DND-41 (cell line): ENCODE data around the gene SGIP1.

Experiments used
- ATAC-seq: fragments of 200-7000 bp; cut with Tn5 transposase; 3 replicates; pipeline ENCODE4 v1.9.1; 2021; ENCODE audit warnings: low read depth; ENCODE audit not compliant: insufficient read depth
- DNase-seq: peaks from one replicate; pipeline ENCODE4 v3.0.0-alpha.2; 2020
- H2AFZ ChIP-seq: 2 replicates; pipeline ENCODE4 v1.6.0; 2012; ENCODE audit warnings: low read depth, low read length
- H3K27ac ChIP-seq: 2 replicates; pipeline ENCODE4 v1.5.1; 2012; ENCODE audit warnings: low read length, inconsistent platforms
- H3K27me3 ChIP-seq: fragments of 200-600 bp; sonication (generic); 2 replicates; pipeline ENCODE4 v1.6.0; 2012; ENCODE audit warnings: low read length, mild to moderate bottlenecking, inconsistent platforms; ENCODE audit not compliant: insufficient read depth, poor library complexity
- H3K36me3 ChIP-seq: 2 replicates; pipeline ENCODE4 v1.5.1; 2012; ENCODE audit warnings: low read length, inconsistent platforms; ENCODE audit not compliant: insufficient read depth
- H3K4me1 ChIP-seq: 2 replicates; pipeline ENCODE4 v1.5.1; 2012; ENCODE audit warnings: mild to moderate bottlenecking, low read length; ENCODE audit not compliant: insufficient read depth
- H3K4me2 ChIP-seq: 2 replicates; pipeline ENCODE4 v1.6.0; 2012; ENCODE audit warnings: mild to moderate bottlenecking, moderate library complexity, low read length, inconsistent platforms; ENCODE audit not compliant: insufficient read depth
- H3K4me3 ChIP-seq, 2 experiments: fragments of 200-600 bp in 1 of 2; shearing (Covaris generic) in 1 of 2; 2 replicates each; pipeline ENCODE4 v1.5.1; 2012 to 2016; ENCODE audit warnings: inconsistent platforms in 2 of 2, low read length in 2 of 2, mild to moderate bottlenecking in 2 of 2, low read depth in 1 of 2, moderate library complexity in 1 of 2
- H3K79me2 ChIP-seq: 2 replicates; pipeline ENCODE4 v1.6.0; 2012; ENCODE audit warnings: low read length, inconsistent platforms; ENCODE audit not compliant: insufficient read depth
- H3K9ac ChIP-seq: 2 replicates; pipeline ENCODE4 v1.6.0; 2012; ENCODE audit warnings: low read depth, mild to moderate bottlenecking, inconsistent platforms, low read length, moderate library complexity
- H3K9me3 ChIP-seq: 2 replicates; pipeline ENCODE4 v1.5.1; 2012; ENCODE audit warnings: low read length, moderate library complexity, mild to moderate bottlenecking, inconsistent platforms; ENCODE audit not compliant: insufficient read depth, severe bottlenecking
- H4K20me1 ChIP-seq: 2 replicates; pipeline ENCODE4 v1.6.0; 2012; ENCODE audit warnings: low read length; ENCODE audit not compliant: insufficient read depth
- CTCF ChIP-seq: IDR thresholded peaks from 2 replicates; pipeline ENCODE4 v1.5.1; 2012; ENCODE audit warnings: borderline replicate concordance, low read length, moderate library complexity, mild to moderate bottlenecking; ENCODE audit not compliant: poor library complexity, severe bottlenecking; ENCODE audit errors: extremely low read depth
- EZH2 ChIP-seq: IDR thresholded peaks from 3 replicates; pipeline ENCODE4 v1.6.1; 2012; ENCODE audit warnings: borderline replicate concordance, low read depth, mild to moderate bottlenecking, moderate library complexity, low read length, inconsistent platforms; ENCODE audit not compliant: severe bottlenecking

Gene SGIP1

GRCh38 chr1:66596191-66596590, 62.2 kb downstream of the SGIP1 start:
- no peak overlapping the region for H3K4me3 ChIP-seq
- no peaks in the 10 kb centered on the region for H3K9me3 ChIP-seq
- H3K27ac ChIP-seq = no peak overlapping the region
- H4K20me1 ChIP-seq = no peaks in the 10 kb centered on the region
- no peak overlapping the region for H2AFZ ChIP-seq
- H3K9ac ChIP-seq = no peak overlapping the region
- TF ChIP-seq CTCF (no peak), EZH2 (no peak)
- H3K36me3 ChIP-seq = no peaks in the 10 kb centered on the region
- no peaks in the 10 kb centered on the region for H3K27me3 ChIP-seq
- H3K4me2 ChIP-seq = no peak overlapping the region
- no peaks in the 10 kb centered on the region for H3K4me1 ChIP-seq
- ATAC-seq = no peak
- DNase-seq = no peak
- no peaks in the 10 kb centered on the region for H3K79me2 ChIP-seq

GRCh38 chr1:66597500-66597899, 63.5 kb downstream of the SGIP1 start:
- H3K27ac ChIP-seq = no peak overlapping the region
- ATAC-seq (no peak), DNase-seq (no peak)
- H3K27me3 ChIP-seq = no peaks in the 10 kb centered on the region
- H3K9ac ChIP-seq = no peak overlapping the region
- no peaks in the 10 kb centered on the region for H3K36me3 ChIP-seq
- no peak for TF ChIP-seq EZH2
- no peak for TF ChIP-seq CTCF
- no peaks in the 10 kb centered on the region for H4K20me1 ChIP-seq
- H3K9me3 ChIP-seq = no peaks in the 10 kb centered on the region
- H3K4me2 ChIP-seq = no peak overlapping the region
- H3K4me1 ChIP-seq = no peaks in the 10 kb centered on the region
- H3K79me2 ChIP-seq = no peaks in the 10 kb centered on the region
- H3K4me3 ChIP-seq = no peak overlapping the region
- no peak overlapping the region for H2AFZ ChIP-seq

- Histone ChIP-seq H3K4me3 (no peak overlapping the region), H3K9ac (no peak overlapping the region), H4K20me1 (no peaks in the 10 kb centered on the region), H3K27ac (no peak overlapping the region), H3K79me2 (no peaks in the 10 kb centered on the region), H2AFZ (no peak overlapping the region), H3K4me1 (no peaks in the 10 kb centered on the region), H3K4me2 (no peak overlapping the region), H3K27me3 (no peaks in the 10 kb centered on the region), H3K36me3 (no peaks in the 10 kb centered on the region), H3K9me3 (no peaks in the 10 kb centered on the region)
- no peak for DNase-seq
- no peak for ATAC-seq
- TF ChIP-seq CTCF (no peak), EZH2 (no peak)
Measured at GRCh38 chr1:66598670-66599069, 64.7 kb downstream of the SGIP1 start.

- ATAC-seq = no peak
- H3K4me1 ChIP-seq = no peaks in the 10 kb centered on the region
- no peak overlapping the region for H3K4me2 ChIP-seq
- H2AFZ ChIP-seq = no peak overlapping the region
- DNase-seq = no peak
- no peak overlapping the region for H3K27ac ChIP-seq
- H3K79me2 ChIP-seq = no peaks in the 10 kb centered on the region
- no peaks in the 10 kb centered on the region for H4K20me1 ChIP-seq
- no peaks in the 10 kb centered on the region for H3K27me3 ChIP-seq
- no peak overlapping the region for H3K9ac ChIP-seq
- H3K9me3 ChIP-seq = no peaks in the 10 kb centered on the region
- no peaks in the 10 kb centered on the region for H3K36me3 ChIP-seq
- no peak for TF ChIP-seq EZH2
- TF ChIP-seq CTCF = no peak
- no peak overlapping the region for H3K4me3 ChIP-seq
Measured at GRCh38 chr1:66599346-66599745, 65.4 kb downstream of the SGIP1 start.
